Measurements from ENCODE around the gene GPR62.
A peak's percentile ranks its signal among the peaks of the same experiment; 100 is the strongest.

GPR62 gene

GRCh38 chr3:51940648-51941462, 14.3 kb upstream of the GPR62 start:
- TF ChIP-seq CTCF (IDR thresholded peaks at IDR 0.05; ENCODE audit: low read depth, low read length, missing control alignments) = no peak
- H3K4me3 ChIP-seq (ENCODE audit: low read depth, low read length) = peak overlapping the region; percentile 88
- DNase-seq (ENCODE audit: low read depth) = no peak

DNA sequence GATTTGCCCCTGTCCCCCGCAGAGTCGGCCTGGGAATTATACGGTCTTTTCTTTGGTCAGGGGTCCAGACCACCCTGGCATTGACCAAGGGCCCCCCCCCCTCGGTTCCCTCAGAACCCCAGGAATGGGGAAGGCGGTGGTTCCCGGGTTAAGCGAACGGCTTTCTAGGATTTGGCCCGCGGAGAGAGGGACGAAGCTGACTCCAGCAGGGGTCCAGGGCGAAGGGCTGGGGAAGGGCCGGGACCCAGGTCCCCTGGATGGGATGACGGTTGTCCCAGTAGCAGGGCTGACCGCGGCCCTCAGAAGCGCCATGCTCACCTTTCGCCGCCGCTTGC, 13.8 kb upstream of the GPR62 start:
- TF ChIP-seq CTCF (IDR thresholded peaks at IDR 0.05; ENCODE audit: low read depth, low read length, missing control alignments) = no peak
- peak overlapping the region; percentile 88 for H3K4me3 ChIP-seq (ENCODE audit: low read depth, low read length)
- no peak for DNase-seq (ENCODE audit: low read depth)

DNA sequence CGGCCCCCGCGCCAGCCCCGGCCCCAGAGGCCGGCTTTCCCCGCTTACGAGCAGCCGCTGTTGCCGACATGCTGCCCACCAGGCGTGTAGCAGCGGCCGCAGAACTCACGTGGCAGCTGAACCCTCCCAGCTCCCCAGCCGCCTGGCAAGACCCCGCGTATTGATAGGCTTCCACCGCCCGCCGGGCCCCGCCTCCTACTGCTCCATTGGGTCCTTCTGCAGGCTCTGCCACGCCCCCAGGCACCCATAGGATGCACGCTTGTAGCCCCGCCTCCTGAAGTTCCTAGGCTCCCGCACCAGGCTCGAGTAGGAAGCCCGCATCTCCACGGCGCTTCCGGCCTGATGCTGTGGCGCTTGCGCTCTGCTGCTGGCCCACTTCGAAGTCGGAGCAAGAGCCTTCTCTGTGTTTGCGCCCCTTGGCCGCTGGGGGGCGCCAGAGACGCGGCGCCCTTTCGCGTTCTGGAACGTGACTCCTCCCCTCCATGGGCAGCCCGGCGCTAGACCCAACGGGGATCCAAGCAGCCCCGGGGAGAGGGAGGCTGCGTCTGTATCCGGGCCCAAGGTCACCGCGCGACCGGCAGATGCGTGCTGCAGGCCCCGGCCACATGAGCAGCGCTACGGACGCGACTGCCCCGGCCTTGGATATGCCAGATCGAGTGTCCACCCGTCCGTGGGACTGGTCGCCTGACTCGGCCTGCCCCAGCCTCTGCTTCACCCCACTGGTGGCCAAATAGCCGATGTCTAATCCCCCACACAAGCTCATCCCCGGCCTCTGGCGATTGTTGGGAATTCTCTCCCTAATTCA, 13.2 kb upstream of the GPR62 start, which contains the start of the genes PARP3 and RRP9:
TSS of gene PARP3 (plus strand) at position 566 of the 805 bp plus-strand sequence. CDS start 993 bp downstream, outside the sequence.
TSS of gene RRP9 (minus strand) at position 107 of the 805 bp plus-strand sequence. CDS start at position 70, 37 bp downstream.
- peak; percentile 98 for TF ChIP-seq CTCF (IDR thresholded peaks at IDR 0.05; ENCODE audit: low read depth, low read length, missing control alignments)

GRCh38 chr3:51942603-51943450, 12.4 kb upstream of the GPR62 start:
- peak; percentile 44 for DNase-seq (ENCODE audit: low read depth)
- no peak for TF ChIP-seq CTCF (IDR thresholded peaks at IDR 0.05; ENCODE audit: low read depth, low read length, missing control alignments)
- H3K4me3 ChIP-seq (ENCODE audit: low read depth, low read length) = peak overlapping the region; percentile 76

More for the DNA sequence above, 13.2 kb upstream of the GPR62 start, which contains the start of the genes PARP3 and RRP9:
- DNase-seq (ENCODE audit: low read depth) = peak; percentile 99
- peak within 1 kb of the TSS; percentile 88 for H3K4me3 ChIP-seq (ENCODE audit: low read depth, low read length)

DNA sequence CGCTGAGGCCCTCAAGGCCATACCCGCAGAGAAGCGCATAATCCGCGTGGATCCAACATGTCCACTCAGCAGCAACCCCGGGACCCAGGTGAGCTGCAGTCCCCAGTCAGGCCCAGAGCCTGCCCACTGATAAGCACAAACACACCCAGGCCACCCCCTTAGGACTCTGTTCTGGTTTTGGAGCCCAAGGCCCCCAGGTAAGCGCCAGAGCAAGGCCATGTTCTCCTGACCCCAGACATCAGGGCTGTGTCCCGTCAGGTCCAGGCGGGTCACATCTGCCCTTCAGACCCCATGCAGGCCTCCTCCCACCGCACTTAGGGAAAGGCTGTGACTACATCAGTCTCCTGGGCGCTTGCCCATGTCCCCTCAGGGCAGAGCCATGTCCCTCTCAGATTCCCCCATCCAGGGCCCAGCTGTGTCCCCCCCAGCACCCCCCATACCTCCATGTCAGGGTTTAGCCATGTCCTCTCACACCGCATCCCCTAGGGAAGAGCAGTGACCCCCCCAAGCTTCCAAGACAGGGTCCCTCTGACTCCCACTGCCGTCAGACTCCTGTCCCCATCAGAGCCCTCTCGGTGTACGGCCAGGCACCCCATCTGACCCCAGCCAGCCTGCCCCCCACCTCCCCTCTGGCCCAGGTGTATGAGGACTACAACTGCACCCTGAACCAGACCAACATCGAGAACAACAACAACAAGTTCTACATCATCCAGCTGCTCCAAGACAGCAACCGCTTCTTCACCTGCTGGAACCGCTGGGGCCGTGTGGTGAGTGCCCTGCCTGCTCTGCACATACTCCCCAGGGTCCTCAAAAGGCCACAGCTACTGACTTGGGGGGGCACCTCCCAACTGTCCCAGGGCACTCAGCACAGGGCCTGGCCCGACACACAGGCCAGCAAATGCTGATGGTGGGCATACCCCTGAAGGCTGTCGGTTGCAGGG, 11.5 kb upstream of the GPR62 start:
- DNase-seq (ENCODE audit: low read depth) = no peak
- TF ChIP-seq CTCF (IDR thresholded peaks at IDR 0.05; ENCODE audit: low read depth, low read length, missing control alignments) = no peak
- peak overlapping the region; percentile 76 for H3K4me3 ChIP-seq (ENCODE audit: low read depth, low read length)

Data from GM12864 (cell line).